H9 (cell line): ENCODE data around the gene FRYL. TPM values are rescaled to one million over a fixed set of nuclear protein-coding genes. Genes with fewer than 3 reads are reported as not detected.

Experiments
- DNase-seq: peaks from one replicate; pipeline ENCODE4 v3.0.0-alpha.2; 2017
- H2AFZ ChIP-seq: one replicate; pipeline ENCODE4 v1.6.1; 2013; ENCODE audit warnings: mild to moderate bottlenecking, low read length, control low read depth, moderate library complexity
- H2AK5ac ChIP-seq: 2 replicates; pipeline ENCODE4 v1.6.1; 2013; ENCODE audit warnings: low read length, control low read depth, mixed read lengths; ENCODE audit not compliant: insufficient read length
- H2BK120ac ChIP-seq: one replicate; pipeline ENCODE4 v1.6.1; 2013; ENCODE audit warnings: low read depth, mild to moderate bottlenecking, low read length, control low read depth, inconsistent platforms; ENCODE audit not compliant: poor library complexity, severe bottlenecking
- H2BK12ac ChIP-seq: 2 replicates; pipeline ENCODE4 v1.6.1; 2013; ENCODE audit warnings: low read length, control low read depth, mixed read lengths, low read depth; ENCODE audit not compliant: insufficient read length
- H2BK15ac ChIP-seq: 2 replicates; pipeline ENCODE4 v1.6.1; 2013; ENCODE audit warnings: low read depth, low read length, control low read depth
- H2BK20ac ChIP-seq: one replicate; pipeline ENCODE4 v1.6.1; 2013; ENCODE audit warnings: low read depth, mild to moderate bottlenecking, low read length, control low read depth, inconsistent platforms; ENCODE audit not compliant: poor library complexity, severe bottlenecking
- H2BK5ac ChIP-seq: 2 replicates; pipeline ENCODE4 v1.6.1; 2013; ENCODE audit warnings: low read length, control low read depth, mixed read lengths; ENCODE audit not compliant: insufficient read length
- H3K14ac ChIP-seq: 2 replicates; pipeline ENCODE4 v1.6.1; 2013; ENCODE audit warnings: low read length, control low read depth; ENCODE audit not compliant: insufficient read depth
- H3K18ac ChIP-seq: 2 replicates; pipeline ENCODE4 v1.6.1; 2013; ENCODE audit warnings: low read depth, mild to moderate bottlenecking, mixed read lengths, low read length, control low read depth; ENCODE audit not compliant: insufficient read length
- H3K23ac ChIP-seq: 2 replicates; pipeline ENCODE4 v1.6.1; 2013; ENCODE audit warnings: low read length, control low read depth, mixed read lengths, low read depth; ENCODE audit not compliant: insufficient read length
- H3K23me2 ChIP-seq: 2 replicates; pipeline ENCODE4 v1.6.1; 2013; ENCODE audit warnings: low read depth, mild to moderate bottlenecking, mixed read lengths, low read length, control low read depth; ENCODE audit not compliant: insufficient read length, poor library complexity, severe bottlenecking
- H3K27ac ChIP-seq: 2 replicates; pipeline ENCODE4 v1.5.1; 2013; ENCODE audit warnings: low read length, control low read depth, mixed read lengths, low read depth; ENCODE audit not compliant: insufficient read length
- H3K27me3 ChIP-seq: 2 replicates; pipeline ENCODE4 v1.6.1; 2013; ENCODE audit warnings: low read length, control low read depth, inconsistent platforms; ENCODE audit not compliant: insufficient read depth
- H3K4ac ChIP-seq: 2 replicates; pipeline ENCODE4 v1.6.1; 2013; ENCODE audit warnings: low read depth, mild to moderate bottlenecking, control low read depth, inconsistent platforms, low read length, moderate library complexity
- H3K4me1 ChIP-seq: 2 replicates; pipeline ENCODE4 v1.6.1; 2013; ENCODE audit warnings: low read length, control low read depth, inconsistent platforms; ENCODE audit not compliant: insufficient read depth
- H3K4me2 ChIP-seq: 2 replicates; pipeline ENCODE4 v1.6.1; 2013; ENCODE audit warnings: low read length, control low read depth, mixed read lengths; ENCODE audit not compliant: insufficient read length, insufficient read depth
- H3K56ac ChIP-seq: 2 replicates; pipeline ENCODE4 v1.6.1; 2013; ENCODE audit warnings: low read depth, mild to moderate bottlenecking, mixed read lengths, low read length, control low read depth; ENCODE audit not compliant: insufficient read length
- H3K79me1 ChIP-seq: 2 replicates; pipeline ENCODE4 v1.6.1; 2013; ENCODE audit warnings: low read depth, mild to moderate bottlenecking, moderate library complexity, low read length, control low read depth, inconsistent platforms; ENCODE audit not compliant: insufficient read depth, poor library complexity, severe bottlenecking
- H3K79me2 ChIP-seq: 2 replicates; pipeline ENCODE4 v1.6.1; 2013; ENCODE audit warnings: low read length, control low read depth, inconsistent platforms; ENCODE audit not compliant: insufficient read depth
- H3K9ac ChIP-seq: 2 replicates; pipeline ENCODE4 v1.6.1; 2013; ENCODE audit warnings: low read length, control low read depth, mixed read lengths; ENCODE audit not compliant: insufficient read length; ENCODE audit errors: extremely low read depth
- H3K9me3 ChIP-seq: one replicate; pipeline ENCODE4 v1.6.1; 2013; ENCODE audit warnings: low read depth, low read length, inconsistent platforms; ENCODE audit not compliant: control insufficient read depth
- H3T11ph ChIP-seq: one replicate; pipeline ENCODE4 v1.6.1; 2013; ENCODE audit warnings: mild to moderate bottlenecking, low read length, control low read depth, inconsistent platforms
- H4K20me1 ChIP-seq: one replicate; pipeline ENCODE4 v1.6.1; 2013; ENCODE audit not compliant: control insufficient read depth, insufficient read length, insufficient read depth
- H4K5ac ChIP-seq: 2 replicates; pipeline ENCODE4 v1.6.1; 2013; ENCODE audit warnings: low read depth, mild to moderate bottlenecking, mixed read lengths, low read length, control low read depth; ENCODE audit not compliant: insufficient read length
- H4K8ac ChIP-seq: replicated peaks from 2 replicates; pipeline ENCODE4 v1.6.1; 2013; ENCODE audit warnings: low read length, control low read depth, mixed read lengths, low read depth; ENCODE audit not compliant: insufficient read length
- H4K91ac ChIP-seq: 2 replicates; pipeline ENCODE4 v1.6.1; 2013; ENCODE audit warnings: low read depth, mild to moderate bottlenecking, moderate library complexity, mixed read lengths, low read length, control low read depth; ENCODE audit not compliant: insufficient read length
- H3K27ac Mint-ChIP-seq, 3 experiments: 2 replicates in 2 of 3; 3 replicates in 1 of 3; pipeline ENCODE4 v1.8.0; 2020 to 2021; ENCODE audit warnings: mixed read lengths in 3 of 3, mild to moderate bottlenecking in 1 of 3, moderate library complexity in 1 of 3
- H3K27me3 Mint-ChIP-seq: 2 replicates; pipeline ENCODE4 v1.8.0; 2021; ENCODE audit warnings: low read depth, mild to moderate bottlenecking, moderate library complexity, mixed read lengths
- H3K36me3 Mint-ChIP-seq, 3 experiments: 2 replicates in 2 of 3; 3 replicates in 1 of 3; pipeline ENCODE4 v1.8.0; 2020 to 2021; ENCODE audit warnings: low read depth in 3 of 3, mixed read lengths in 3 of 3; ENCODE audit not compliant: insufficient read depth in 1 of 3
- H3K4me1 Mint-ChIP-seq, 2 experiments: 2 replicates each; pipeline ENCODE4 v1.8.0; 2020; ENCODE audit warnings: mixed read lengths in 2 of 2
- H3K4me3 Mint-ChIP-seq, 2 experiments: 2 replicates in 1 of 2; 3 replicates in 1 of 2; pipeline ENCODE4 v1.8.0; 2020 to 2021; ENCODE audit warnings: mild to moderate bottlenecking in 2 of 2, mixed read lengths in 2 of 2, moderate library complexity in 1 of 2
- H3K9me3 Mint-ChIP-seq, 2 experiments: 2 replicates in 1 of 2; 3 replicates in 1 of 2; pipeline ENCODE4 v1.8.0; 2020; ENCODE audit warnings: mild to moderate bottlenecking in 2 of 2, mixed read lengths in 2 of 2, moderate library complexity in 1 of 2
- WGBS: extraction: QIAGEN DNeasy Blood & Tissue Kit; methylation state at CpG from one replicate; pipeline ENCODE4 v1.1.7; 2013; ENCODE audit warnings: missing lambda C conversion rate, low lambda C conversion rate, mixed read lengths; ENCODE audit not compliant: insufficient read length; ENCODE audit errors: extremely low coverage; 5-methylcytosine and 5-hydroxymethylcytosine counted together
- total RNA-seq: library from RNA; stranded (reverse); gene quantifications from 2 replicates; pipeline ENCODE4 v1.2.1, GENCODE V29; 2021
- TF ChIP-seq, protein P1 (sequence below): fragments of 200-600 bp; sonication (generic); conservative IDR thresholded peaks from 3 replicates; pipeline ENCODE4 v1.8.0; 2021; ENCODE audit warnings: antibody characterized with exemption, mild to moderate bottlenecking

Gene FRYL
- total RNA-seq, 1 experiment from 2014 or later = 31.5 TPM

- H4K91ac ChIP-seq = no peak overlapping the region
- no peaks in the 10 kb centered on the region for H3K23me2 ChIP-seq
- H3K18ac ChIP-seq = no peak overlapping the region
- Mint-ChIP-seq H3K27me3 (no peaks in the 10 kb centered on the region), H3K4me3 (no peak overlapping the region; a peak in 1 of 5 replicates), H3K9me3 (no peaks in the 10 kb centered on the region), H3K36me3 (peaks cover 13 to 60% (median 48%) of the 10 kb centered on the region in 3 experiments; a peak in 6 of 7 replicates), H3K27ac (no peak overlapping the region; a peak in 1 of 7 replicates), H3K4me1 (peaks cover 0 to 24% of the 10 kb centered on the region in 2 experiments; a peak in 2 of 4 replicates)
- H3T11ph ChIP-seq = no peak overlapping the region
- no peak overlapping the region for H2AK5ac ChIP-seq
- no peak overlapping the region for H2BK20ac ChIP-seq
- H2BK5ac ChIP-seq = no peak overlapping the region
- H2BK120ac ChIP-seq = no peak overlapping the region
- H2BK12ac ChIP-seq = no peak overlapping the region
- no peak overlapping the region for H3K14ac ChIP-seq
- no peaks in the 10 kb centered on the region for H3K79me2 ChIP-seq
- H3K27me3 ChIP-seq = no peaks in the 10 kb centered on the region
- TF ChIP-seq, protein P1, sequence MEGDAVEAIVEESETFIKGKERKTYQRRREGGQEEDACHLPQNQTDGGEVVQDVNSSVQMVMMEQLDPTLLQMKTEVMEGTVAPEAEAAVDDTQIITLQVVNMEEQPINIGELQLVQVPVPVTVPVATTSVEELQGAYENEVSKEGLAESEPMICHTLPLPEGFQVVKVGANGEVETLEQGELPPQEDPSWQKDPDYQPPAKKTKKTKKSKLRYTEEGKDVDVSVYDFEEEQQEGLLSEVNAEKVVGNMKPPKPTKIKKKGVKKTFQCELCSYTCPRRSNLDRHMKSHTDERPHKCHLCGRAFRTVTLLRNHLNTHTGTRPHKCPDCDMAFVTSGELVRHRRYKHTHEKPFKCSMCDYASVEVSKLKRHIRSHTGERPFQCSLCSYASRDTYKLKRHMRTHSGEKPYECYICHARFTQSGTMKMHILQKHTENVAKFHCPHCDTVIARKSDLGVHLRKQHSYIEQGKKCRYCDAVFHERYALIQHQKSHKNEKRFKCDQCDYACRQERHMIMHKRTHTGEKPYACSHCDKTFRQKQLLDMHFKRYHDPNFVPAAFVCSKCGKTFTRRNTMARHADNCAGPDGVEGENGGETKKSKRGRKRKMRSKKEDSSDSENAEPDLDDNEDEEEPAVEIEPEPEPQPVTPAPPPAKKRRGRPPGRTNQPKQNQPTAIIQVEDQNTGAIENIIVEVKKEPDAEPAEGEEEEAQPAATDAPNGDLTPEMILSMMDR = no peak
- H3K23ac ChIP-seq = no peak overlapping the region
- H3K9ac ChIP-seq = no peak overlapping the region
- H3K4me1 ChIP-seq = no peaks in the 10 kb centered on the region
- H3K4ac ChIP-seq = no peak overlapping the region
- no peak overlapping the region for H2AFZ ChIP-seq
- H3K56ac ChIP-seq = no peak overlapping the region
- H3K27ac ChIP-seq = no peak overlapping the region
- no peaks in the 10 kb centered on the region for H3K9me3 ChIP-seq
- H3K4me2 ChIP-seq = no peak overlapping the region
- H2BK15ac ChIP-seq = no peak overlapping the region
- no peaks in the 10 kb centered on the region for H4K20me1 ChIP-seq
- DNase-seq = no peak
- no CpG with 5 or more reads among the region's 2 CpGs for WGBS
- H3K79me1 ChIP-seq = no peaks in the 10 kb centered on the region
- no peak overlapping the region for H4K8ac ChIP-seq
- H4K5ac ChIP-seq = no peak overlapping the region
Measured at GRCh38 chr4:48542888-48543287, 237.2 kb downstream of the FRYL start.
